Activated naive CD4-positive, alpha-beta T cell treated with anti-CD3 and anti-CD28 coated beads, Interleukin-2, amount 10 ng/mL, durations not matched to agents 7 days and 5 days (primary cell): ENCODE data around the gene PROCA1.
A peak's percentile ranks its signal among the peaks of the same experiment; 100 is the strongest.
"Not testable (repeated sequence)": the region's sequence is repeated elsewhere in the genome, so short reads cannot be mapped to it uniquely, and the experiment has no call there.

Experiments
- CTCF ChIA-PET: fragments of 350-600 bp; sonication (Branson Sonifier 250); formaldehyde crosslinking; loops from one replicate; lab custom pipeline; 2021; ENCODE audit warnings: antibody characterized with exemption; lab: Charles Lee
- DNase-seq: peaks from one replicate; pipeline ENCODE4 v3.0.0-alpha.2; 2020
- H3K27ac Mint-ChIP-seq: one replicate; pipeline ENCODE4 v1.8.0; 2021; ENCODE audit warnings: mild to moderate bottlenecking, moderate library complexity, mixed read lengths
- H3K27me3 Mint-ChIP-seq: one replicate; pipeline ENCODE4 v1.8.0; 2021; ENCODE audit warnings: mild to moderate bottlenecking, mixed read lengths
- H3K36me3 Mint-ChIP-seq: one replicate; pipeline ENCODE4 v1.8.0; 2021; ENCODE audit warnings: mixed read lengths
- H3K4me1 Mint-ChIP-seq: one replicate; pipeline ENCODE4 v1.8.0; 2021; ENCODE audit warnings: mixed read lengths
- H3K4me3 Mint-ChIP-seq: one replicate; pipeline ENCODE4 v1.8.0; 2021; ENCODE audit warnings: mild to moderate bottlenecking, moderate library complexity, mixed read lengths
- H3K9me3 Mint-ChIP-seq: one replicate; pipeline ENCODE4 v1.8.0; 2021; ENCODE audit warnings: mixed read lengths

The PROCA1 gene

GRCh38 chr17:28738680-28739384 is 27.1 kb upstream of the PROCA1 start:
- Mint-ChIP-seq H3K27ac (peak overlapping the region; percentile 38), H3K9me3 (peaks cover 4% of the 10 kb centered on the region), H3K4me3 (no peak overlapping the region), H3K4me1 (peaks cover 25% of the 10 kb centered on the region), H3K27me3 (no peaks in the 10 kb centered on the region), H3K36me3 (peaks cover 11% of the 10 kb centered on the region)
- DNase-seq: peak; percentile 37
- CTCF ChIA-PET: interaction anchor here (1.7 kb wide), 1 partner anchor 13 kb away, joined by 6 read pairs; no protein-coding TSS in a partner anchor

DNA sequence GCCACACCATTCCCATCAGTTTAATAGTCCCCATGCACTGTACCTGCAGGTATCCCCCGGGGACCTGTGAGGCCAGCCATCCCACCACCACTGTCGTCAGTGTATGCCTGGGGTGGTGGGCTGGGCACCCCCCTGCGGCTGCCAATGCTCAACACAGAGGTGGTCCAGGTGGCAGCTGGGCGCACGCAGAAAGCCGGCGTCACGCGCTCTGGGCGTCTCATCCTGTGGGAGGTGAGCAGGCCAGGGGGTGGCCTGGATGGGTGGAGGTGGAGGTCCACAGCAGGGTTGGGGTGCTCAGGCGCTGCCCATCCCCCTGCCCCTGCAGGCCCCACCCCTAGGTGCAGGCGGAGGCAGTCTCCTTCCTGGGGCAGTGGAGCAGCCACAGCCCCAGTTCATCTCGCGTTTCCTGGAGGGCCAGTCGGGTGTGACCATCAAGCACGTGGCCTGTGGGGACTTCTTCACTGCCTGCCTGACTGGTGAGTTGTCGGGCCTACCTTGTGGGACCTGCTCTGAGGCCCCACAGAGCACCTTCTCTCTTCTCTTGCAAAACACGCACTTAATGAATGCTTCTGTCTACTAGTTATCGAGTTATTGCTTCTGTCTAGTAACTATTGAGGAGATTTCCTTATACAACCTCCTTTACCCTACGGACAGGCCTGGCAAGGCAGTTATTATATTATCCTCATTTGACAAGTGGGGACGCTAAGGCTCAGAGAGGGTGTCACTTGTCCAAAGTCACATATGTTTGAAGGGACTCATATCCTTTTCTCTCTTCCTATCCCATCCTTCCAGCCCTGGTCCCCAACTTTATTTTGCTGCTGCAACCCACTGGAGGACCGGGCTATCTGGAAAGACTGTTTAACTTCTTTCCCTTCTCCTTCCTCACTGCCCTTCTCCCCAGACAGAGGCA is 26.3 kb upstream of the PROCA1 start:
- CTCF ChIA-PET: no interaction called here
- Mint-ChIP-seq H3K4me1 (peaks cover 22% of the 10 kb centered on the region), H3K27ac (peak overlapping the region; percentile 38), H3K4me3 (no peak overlapping the region), H3K36me3 (peaks cover 11% of the 10 kb centered on the region), H3K9me3 (peaks cover 4% of the 10 kb centered on the region), H3K27me3 (no peaks in the 10 kb centered on the region)
- DNase-seq: no peak

GRCh38 chr17:28737316-28737715 is 25.6 kb upstream of the PROCA1 start:
- no peak overlapping the region for H3K27ac Mint-ChIP-seq

GRCh38 chr17:28735913-28736769 is 24.5 kb upstream of the PROCA1 start:
- Mint-ChIP-seq H3K4me1 (peaks cover 21% of the 10 kb centered on the region), H3K36me3 (peaks cover 13% of the 10 kb centered on the region)
- H3K9me3 Mint-ChIP-seq, H3K27me3 Mint-ChIP-seq, H3K4me3 Mint-ChIP-seq, H3K27ac Mint-ChIP-seq, DNase-seq: not testable (repeated sequence)
- CTCF ChIA-PET: interaction anchor here (1.2 to 17.3 kb wide), 3 partner anchors 11 to 27 kb away, joined by 3 to 415 read pairs (median 6); partner anchors contain the start of gene TRAF4

More at GRCh38 chr17:28737316-28737715, 25.6 kb upstream of the PROCA1 start:
- no peak for DNase-seq
- CTCF ChIA-PET: interaction anchor here (1.2 kb wide), 1 partner anchor 16 kb away, joined by 3 read pairs; no protein-coding TSS in a partner anchor
- Mint-ChIP-seq H3K36me3 (peaks cover 11% of the 10 kb centered on the region), H3K9me3 (peaks cover 4% of the 10 kb centered on the region), H3K27me3 (no peaks in the 10 kb centered on the region), H3K4me3 (no peak overlapping the region), H3K4me1 (peaks cover 21% of the 10 kb centered on the region)

DNA sequence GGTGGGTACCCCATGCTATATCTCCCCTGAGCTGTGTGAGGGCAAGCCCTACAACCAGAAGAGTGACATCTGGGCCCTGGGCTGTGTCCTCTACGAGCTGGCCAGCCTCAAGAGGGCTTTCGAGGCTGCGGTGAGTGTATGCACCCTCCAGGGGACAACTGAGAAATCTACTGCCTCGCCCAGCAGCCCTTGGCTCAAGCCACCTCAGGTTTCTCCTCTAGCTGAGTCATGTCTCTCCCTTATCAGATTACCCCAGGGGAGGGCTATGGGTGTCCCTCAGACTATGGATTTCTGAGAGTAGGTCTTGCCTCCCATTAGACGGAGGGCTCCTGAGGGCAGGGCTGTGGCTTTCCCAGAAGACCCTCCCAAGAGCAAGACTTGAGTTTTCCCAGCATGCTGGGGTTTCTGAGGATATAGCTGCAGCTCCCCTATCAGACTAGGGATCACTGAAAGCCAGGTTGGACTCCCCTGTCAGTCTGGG is 23.6 kb upstream of the PROCA1 start:
- Mint-ChIP-seq H3K4me3 (no peak overlapping the region), H3K9me3 (peaks cover 4% of the 10 kb centered on the region), H3K36me3 (peaks cover 9% of the 10 kb centered on the region), H3K27me3 (no peaks in the 10 kb centered on the region), H3K4me1 (peaks cover 18% of the 10 kb centered on the region), H3K27ac (no peak overlapping the region)
- DNase-seq: no peak
- CTCF ChIA-PET: interaction anchor here (1.2 to 17.3 kb wide), 2 partner anchors 12 to 28 kb away, joined by 6 to 415 read pairs; partner anchors contain the start of gene TRAF4

- Mint-ChIP-seq H3K9me3 (peaks cover 4% of the 10 kb centered on the region), H3K27ac (no peak overlapping the region), H3K4me3 (no peak overlapping the region), H3K27me3 (no peaks in the 10 kb centered on the region), H3K36me3 (peaks cover 8% of the 10 kb centered on the region), H3K4me1 (peaks cover 20% of the 10 kb centered on the region)
- CTCF ChIA-PET: interaction anchor here (1.2 to 17.3 kb wide), 2 partner anchors 13 to 28 kb away, joined by 6 to 415 read pairs; partner anchors contain the start of gene TRAF4
- no peak for DNase-seq
Measured at GRCh38 chr17:28734712-28735241, 23.1 kb upstream of the PROCA1 start.

DNA sequence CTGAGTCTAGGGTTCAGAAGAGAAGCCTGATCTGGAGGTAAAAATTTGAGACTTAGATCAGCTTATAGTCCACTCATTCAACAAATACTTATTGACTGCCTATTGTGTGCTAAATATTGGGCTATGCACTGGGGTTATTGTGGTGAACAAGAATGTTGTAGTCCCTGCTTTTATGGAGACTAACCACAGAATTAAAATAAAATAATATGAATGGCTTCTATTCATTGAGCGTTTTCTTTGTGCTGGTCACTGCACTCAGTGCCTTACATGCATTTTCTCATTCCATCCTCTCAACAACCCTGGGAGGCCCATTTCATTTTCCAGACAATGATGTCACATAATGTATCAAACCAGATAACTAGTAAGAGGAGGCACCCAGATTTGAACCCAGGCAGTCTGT is 21.7 kb upstream of the PROCA1 start:
- CTCF ChIA-PET: interaction anchor here (17.3 kb wide), 1 partner anchor 14 kb away, joined by 415 read pairs; the partner anchor contains the start of gene TRAF4
- H3K9me3 Mint-ChIP-seq: peaks cover 2% of the 10 kb centered on the region
- no peak overlapping the region for H3K4me3 Mint-ChIP-seq
- DNase-seq: no peak
- H3K36me3 Mint-ChIP-seq: peaks cover 8% of the 10 kb centered on the region
- H3K27me3 Mint-ChIP-seq: no peaks in the 10 kb centered on the region
- H3K4me1 Mint-ChIP-seq: peaks cover 23% of the 10 kb centered on the region
- no peak overlapping the region for H3K27ac Mint-ChIP-seq

GRCh38 chr17:28729950-28730330 is 18.3 kb upstream of the PROCA1 start:
- Mint-ChIP-seq H3K27ac (no peak overlapping the region), H3K4me1 (peaks cover 42% of the 10 kb centered on the region)

DNA sequence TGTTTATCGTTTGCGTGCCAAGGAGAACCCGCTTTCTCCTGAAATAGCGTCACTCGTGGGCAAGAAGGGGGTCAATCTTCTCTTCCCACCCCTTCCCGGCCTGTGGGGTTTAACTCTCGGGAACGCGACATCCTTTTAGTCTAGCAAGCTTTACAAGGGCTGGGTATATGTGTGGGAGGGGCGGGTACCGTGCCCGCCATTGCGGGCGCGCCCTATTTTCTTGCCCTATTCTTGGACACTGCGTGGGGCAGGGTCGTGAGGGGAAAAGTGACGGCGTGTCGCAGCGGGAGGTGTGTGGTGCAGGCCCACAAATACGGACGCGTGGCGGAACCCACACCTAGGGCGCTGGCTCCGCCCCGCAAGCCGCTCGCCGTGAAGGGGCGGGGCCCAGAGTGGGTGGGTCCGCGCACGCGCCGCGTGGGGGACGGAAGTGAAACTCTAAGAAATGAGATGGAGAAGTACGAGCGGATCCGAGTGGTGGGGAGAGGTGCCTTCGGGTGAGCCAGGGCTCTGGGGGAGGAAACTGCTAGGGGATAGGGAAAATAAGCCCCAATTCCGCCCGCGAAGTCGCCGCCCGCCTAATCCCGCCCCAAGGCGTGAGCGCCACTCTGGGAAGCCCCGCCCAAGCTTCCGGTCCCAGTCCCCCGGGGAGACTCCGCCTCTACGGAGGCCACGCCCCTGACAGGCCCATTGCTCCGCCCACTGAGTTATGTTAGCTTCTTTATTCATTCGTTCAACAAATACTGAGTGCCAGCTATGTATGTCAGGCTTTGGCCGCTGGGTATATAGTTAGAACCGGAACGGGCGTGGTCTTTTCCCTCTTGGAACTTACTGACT is 16.9 kb upstream of the PROCA1 start, which contains the start of gene NEK8:
TSS of gene NEK8 (plus strand) at position 425 of the 837 bp plus-strand sequence. CDS start at position 451, 26 bp downstream.
- CTCF ChIA-PET: interaction anchor here (0.8 to 17.3 kb wide), 13 partner anchors 19 to 453 kb away, joined by 3 to 415 read pairs (median 7); partner anchors contain the start of genes FAM222B, SDF2, SUPT6H and TRAF4
- peak within 1 kb of the TSS; percentile 100 for H3K27ac Mint-ChIP-seq
- H3K4me1 Mint-ChIP-seq: peaks cover 55% of the 10 kb centered on the region
- H3K4me3 Mint-ChIP-seq: peak within 1 kb of the TSS; percentile 94
- DNase-seq: peak; percentile 98
- peaks cover 22% of the 10 kb centered on the region for H3K36me3 Mint-ChIP-seq
- H3K27me3 Mint-ChIP-seq: no peaks in the 10 kb centered on the region
- H3K9me3 Mint-ChIP-seq: no peaks in the 10 kb centered on the region

More at GRCh38 chr17:28729950-28730330, 18.3 kb upstream of the PROCA1 start:
- no peaks in the 10 kb centered on the region for H3K27me3 Mint-ChIP-seq
- no peak for DNase-seq
- no peak overlapping the region for H3K4me3 Mint-ChIP-seq
- CTCF ChIA-PET: interaction anchor here (17.3 kb wide), 1 partner anchor 18 kb away, joined by 415 read pairs; the partner anchor contains the start of gene TRAF4
- H3K36me3 Mint-ChIP-seq: peaks cover 8% of the 10 kb centered on the region
- H3K9me3 Mint-ChIP-seq: no peaks in the 10 kb centered on the region

- no peaks in the 10 kb centered on the region for H3K9me3 Mint-ChIP-seq
- H3K36me3 Mint-ChIP-seq: peaks cover 33% of the 10 kb centered on the region
- H3K4me3 Mint-ChIP-seq: peak overlapping the region; percentile 94
- peak; percentile 94 for DNase-seq
- H3K27me3 Mint-ChIP-seq: no peaks in the 10 kb centered on the region
- peak overlapping the region; percentile 100 for H3K27ac Mint-ChIP-seq
- H3K4me1 Mint-ChIP-seq: peaks cover 68% of the 10 kb centered on the region
- CTCF ChIA-PET: interaction anchor here (0.6 to 17.3 kb wide), 42 partner anchors 10 to 455 kb away, joined by 3 to 415 read pairs (median 4); partner anchors contain the start of genes BLTP2, FAM222B, FLOT2 and PHF12
Measured at GRCh38 chr17:28726627-28727491, 15.2 kb upstream of the PROCA1 start.

DNA sequence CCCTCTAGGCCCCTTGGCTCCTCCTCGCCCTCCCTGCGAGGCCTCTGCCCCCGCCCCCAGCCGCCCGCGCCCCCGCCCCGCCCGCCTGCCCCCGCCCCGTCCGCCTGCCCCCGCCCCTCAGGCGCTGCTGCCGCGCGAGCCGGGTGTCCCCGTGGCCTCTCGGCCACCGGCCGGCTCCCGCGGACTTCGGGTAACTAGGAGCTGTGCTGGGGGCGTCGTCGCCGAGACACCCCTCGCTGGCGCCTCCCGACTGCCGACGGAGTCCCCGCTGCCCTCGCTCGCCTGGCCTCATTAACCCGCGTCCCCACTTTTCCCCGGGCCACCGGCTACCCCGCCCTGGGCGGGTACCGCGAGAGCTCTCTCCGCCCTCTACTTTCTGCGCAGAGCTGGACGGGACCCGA is 14.5 kb upstream of the PROCA1 start, which contains the start of gene TLCD1:
TSS of gene TLCD1 (minus strand) at position 8 of the 401 bp plus-strand sequence. CDS start 136 bp downstream, outside the sequence.
- Mint-ChIP-seq H3K4me1 (peaks cover 74% of the 10 kb centered on the region), H3K27me3 (no peaks in the 10 kb centered on the region), H3K4me3 (peak within 1 kb of the TSS; percentile 94), H3K36me3 (peaks cover 37% of the 10 kb centered on the region), H3K9me3 (no peaks in the 10 kb centered on the region), H3K27ac (peak within 1 kb of the TSS; percentile 100)
- peak; percentile 86 for DNase-seq
- CTCF ChIA-PET: interaction anchor here (0.7 to 17.3 kb wide), 32 partner anchors 9 to 455 kb away, joined by 3 to 415 read pairs (median 4); partner anchors contain the start of genes BLTP2, FAM222B, FLOT2 and PHF12
